Cardiac muscle cell (in vitro differentiated cells and primary cell): ENCODE data around the gene KCNIP4. TPM values are rescaled to one million over a fixed set of nuclear protein-coding genes. Genes with fewer than 3 reads are reported as not detected.

Experiments
- DNase-seq, 2 donors: peaks; one replicate each; pipeline versions ENCODE4 v3.0.0 to v3.0.0-alpha.2; 2010 to 2017; ENCODE audit warnings: low read depth in 1 of 2, low spot score in 1 of 2
- H3K27ac ChIP-seq: fragments of 200-600 bp; sonication (generic); 2 replicates; pipeline ENCODE4 v1.5.1; 2016
- H3K27me3 ChIP-seq: fragments of 200-600 bp; sonication (generic); 2 replicates; pipeline ENCODE4 v1.6.0; 2016; ENCODE audit warnings: control low read depth
- H3K36me3 ChIP-seq: fragments of 200-600 bp; sonication (generic); 2 replicates; pipeline ENCODE4 v1.5.1; 2016; ENCODE audit warnings: control low read depth
- H3K4me1 ChIP-seq: fragments of 200-600 bp; sonication (generic); 2 replicates; pipeline ENCODE4 v1.8.1; 2017; ENCODE audit warnings: low read depth, mild to moderate bottlenecking, mixed run types
- H3K4me3 ChIP-seq: fragments of 200-600 bp; sonication (generic); 2 replicates; pipeline ENCODE4 v1.5.1; 2016; ENCODE audit warnings: mild to moderate bottlenecking
- H3K9me3 ChIP-seq: fragments of 200-600 bp; sonication (generic); 2 replicates; pipeline ENCODE4 v1.5.1; 2017; ENCODE audit warnings: low read depth, mild to moderate bottlenecking, control low read depth
- CTCF ChIP-seq: IDR thresholded peaks from 2 replicates; pipeline ENCODE4 v1.5.1; 2012; ENCODE audit warnings: low read depth, mild to moderate bottlenecking, low read length
- polyA plus RNA-seq: library from polyadenylated mRNA; unstranded; fragments of >200 nt; fragmentation: Nextera tagmentation; extraction: Ambion mirVana; gene quantifications from 2 replicates; pipeline ENCODE4 v1.2.1, GENCODE V29; 2016
- total RNA-seq: library from RNA; depleted of rRNA; stranded (reverse); fragments of >200 nt; gene quantifications from 2 replicates; pipeline ENCODE4 v1.2.3, GENCODE V29; 2016

Gene KCNIP4
- total and polyA plus RNA-seq, 2 experiments from 2014 or later = 14.5 to 15.9 TPM

GRCh38 chr4:20899591-20899990 is 1049.0 kb downstream of the KCNIP4 start:
- no peak overlapping the region for H3K27ac ChIP-seq
- H3K4me1 ChIP-seq = no peaks in the 10 kb centered on the region
- H3K27me3 ChIP-seq = no peaks in the 10 kb centered on the region
- H3K9me3 ChIP-seq = no peaks in the 10 kb centered on the region
- no peak overlapping the region for H3K4me3 ChIP-seq
- DNase-seq = no peak
- H3K36me3 ChIP-seq = no peaks in the 10 kb centered on the region
- no peak for TF ChIP-seq CTCF

GRCh38 chr4:20895988-20896387 is 1052.6 kb downstream of the KCNIP4 start:
- TF ChIP-seq CTCF = no peak
- Histone ChIP-seq H3K4me3 (no peak overlapping the region), H3K27ac (no peak overlapping the region), H3K4me1 (no peaks in the 10 kb centered on the region), H3K9me3 (no peaks in the 10 kb centered on the region), H3K27me3 (no peaks in the 10 kb centered on the region), H3K36me3 (no peaks in the 10 kb centered on the region)
- no peak for DNase-seq

GRCh38 chr4:20895208-20895607 is 1053.4 kb downstream of the KCNIP4 start:
- no peaks in the 10 kb centered on the region for H3K4me1 ChIP-seq
- H3K27me3 ChIP-seq = no peaks in the 10 kb centered on the region
- no peak overlapping the region for H3K4me3 ChIP-seq
- H3K27ac ChIP-seq = no peak overlapping the region
- no peak for TF ChIP-seq CTCF
- no peaks in the 10 kb centered on the region for H3K36me3 ChIP-seq
- H3K9me3 ChIP-seq = no peaks in the 10 kb centered on the region
- no peak for DNase-seq

- Histone ChIP-seq H3K27ac (no peak overlapping the region), H3K9me3 (no peaks in the 10 kb centered on the region), H3K27me3 (no peaks in the 10 kb centered on the region), H3K4me3 (no peak overlapping the region), H3K36me3 (no peaks in the 10 kb centered on the region), H3K4me1 (no peaks in the 10 kb centered on the region)
- DNase-seq = no peak
- TF ChIP-seq CTCF = no peak
Measured at GRCh38 chr4:20890761-20891160, 1057.8 kb downstream of the KCNIP4 start.

- no peak overlapping the region for H3K4me3 ChIP-seq
- no peaks in the 10 kb centered on the region for H3K9me3 ChIP-seq
- H3K36me3 ChIP-seq = no peaks in the 10 kb centered on the region
- H3K27me3 ChIP-seq = no peaks in the 10 kb centered on the region
- no peak overlapping the region for H3K27ac ChIP-seq
- DNase-seq = no peak
- H3K4me1 ChIP-seq = no peaks in the 10 kb centered on the region
- no peak for TF ChIP-seq CTCF
Measured at GRCh38 chr4:20889901-20890300, 1058.7 kb downstream of the KCNIP4 start.

GRCh38 chr4:20883677-20884076 is 1064.9 kb downstream of the KCNIP4 start:
- Histone ChIP-seq H3K4me3 (no peak overlapping the region), H3K4me1 (no peaks in the 10 kb centered on the region), H3K36me3 (no peaks in the 10 kb centered on the region), H3K27me3 (no peaks in the 10 kb centered on the region), H3K9me3 (no peaks in the 10 kb centered on the region), H3K27ac (no peak overlapping the region)
- DNase-seq = no peak
- no peak for TF ChIP-seq CTCF
